A549 (cell line): ENCODE measurements around the gene DAZAP1. TPM values are rescaled to one million over a fixed set of nuclear protein-coding genes. Genes with fewer than 3 reads are reported as not detected.

ENCODE experiments used
- ATAC-seq, 2 experiments: fragments of 200-7000 bp in 1 of 2; fragments of >200 bp in 1 of 2; cut with Nextera tagmentation in 1 of 2; cut with Tn5 transposase in 1 of 2; 3 replicates each; pipeline versions ENCODE4 v1.8.0 to v1.9.1; 2018 to 2020; ENCODE audit warnings: mild to moderate bottlenecking in 1 of 2, moderate library complexity in 1 of 2
- CTCF ChIA-PET: fragments of 300-600 bp; sonication (Branson Sonifier 250); formaldehyde crosslinking; extraction: SDS; loops from one replicate; lab custom pipeline; 2021; ENCODE audit warnings: antibody characterized with exemption, inconsistent platforms; lab: Yijun Ruan, JAX
- POLR2A ChIA-PET: fragments of 350-600 bp; formaldehyde crosslinking; extraction: SDS; loops from one replicate; lab custom pipeline; 2021; ENCODE audit warnings: antibody characterized with exemption, inconsistent platforms; lab: Yijun Ruan, JAX
- DNase-seq, 2 experiments: peaks; one replicate each; pipeline versions ENCODE4 v3.0.0 to v3.0.0-alpha.2; 2011 to 2016; ENCODE audit warnings: low read depth in 1 of 2, low spot score in 1 of 2
- FAIRE-seq: peaks from 2 replicates; lab custom pipeline; 2011; peaks lifted over from hg19 to GRCh38; lab: Jason Lieb, UNC
- H3K27ac ChIP-seq, 2 experiments: fragments of >200 bp; sonication (Bioruptor Twin); formaldehyde crosslinking; 3 replicates each; pipeline ENCODE4 v1.5.1; 2016 to 2017
- H3K4me1 ChIP-seq: fragments of >200 bp; sonication (Bioruptor Twin); formaldehyde crosslinking; 3 replicates; pipeline ENCODE4 v1.6.1; 2016
- H3K4me2 ChIP-seq: fragments of >200 bp; sonication (Bioruptor Twin); formaldehyde crosslinking; 3 replicates; pipeline ENCODE4 v1.6.1; 2016
- H3K4me3 ChIP-seq: fragments of >200 bp; sonication (Bioruptor Twin); formaldehyde crosslinking; 3 replicates; pipeline ENCODE4 v1.5.1; 2016
- H3K9me3 ChIP-seq: fragments of >200 bp; sonication (Bioruptor Twin); formaldehyde crosslinking; 3 replicates; pipeline ENCODE4 v1.6.1; 2016
- BHLHE40 ChIP-seq: IDR thresholded peaks from 2 replicates; pipeline ENCODE4 v1.6.1; 2012; ENCODE audit warnings: low read depth, low read length, inconsistent platforms
- CHD2 ChIP-seq: fragments of 150-350 bp; IDR thresholded peaks from 2 replicates; pipeline ENCODE4 v1.6.1; 2014; ENCODE audit warnings: low read length; ENCODE audit not compliant: partially characterized antibody
- CHD4 ChIP-seq: fragments of 200-600 bp; sonication (generic); IDR thresholded peaks from 2 replicates; pipeline ENCODE4 v1.6.1; 2016; ENCODE audit warnings: antibody characterized with exemption, mild to moderate bottlenecking, borderline replicate concordance
- E2F6 ChIP-seq: IDR thresholded peaks from 2 replicates; pipeline ENCODE4 v1.6.1; 2012; ENCODE audit warnings: low read depth, borderline replicate concordance
- EP300 ChIP-seq, 2 experiments: fragments of >200 bp; sonication (Bioruptor Twin); formaldehyde crosslinking; IDR thresholded peaks; 2 replicates in 1 of 2; 3 replicates in 1 of 2; pipeline ENCODE4 v1.6.1; 2016 to 2017
- ESRRA ChIP-seq: fragments of 150-350 bp; IDR thresholded peaks from 2 replicates; pipeline ENCODE4 v1.6.1; 2014; ENCODE audit warnings: mild to moderate bottlenecking, low read length, borderline replicate concordance
- FOXS1 ChIP-seq: fragments of 250-450 bp; sonication (Bioruptor Pico); IDR thresholded peaks from 2 replicates; pipeline ENCODE4 v1.5.0; 2020; ENCODE audit warnings: mild to moderate bottlenecking, moderate library complexity
- HOXA7 ChIP-seq: fragments of 250-450 bp; sonication (Bioruptor Pico); IDR thresholded peaks from 2 replicates; pipeline ENCODE4 v1.5.0; 2020; ENCODE audit warnings: mild to moderate bottlenecking, moderate library complexity
- HOXB13 ChIP-seq: fragments of 250-450 bp; sonication (Bioruptor Pico); IDR thresholded peaks from 2 replicates; pipeline ENCODE4 v1.5.0; 2020; ENCODE audit warnings: low read depth, mild to moderate bottlenecking, moderate library complexity
- MAX ChIP-seq: IDR thresholded peaks from 2 replicates; pipeline ENCODE4 v1.6.1; 2012
- NR3C1 ChIP-seq: fragments of >200 bp; sonication (Bioruptor Twin); formaldehyde crosslinking; IDR thresholded peaks from 3 replicates; pipeline ENCODE4 v1.6.1; 2017
- POLR2A ChIP-seq: IDR thresholded peaks from 2 replicates; pipeline ENCODE4 v1.6.1; 2012; ENCODE audit warnings: mild to moderate bottlenecking, low read length
- POLR2AphosphoS2 ChIP-seq: conservative IDR thresholded peaks from 2 replicates; pipeline ENCODE4 v1.6.1; 2012; ENCODE audit warnings: low read length, improper control_type of control experiment, inconsistent platforms
- RNF2 ChIP-seq: fragments of 200-600 bp; sonication (generic); IDR thresholded peaks from 2 replicates; pipeline ENCODE4 v1.6.1; 2016; ENCODE audit warnings: low read depth, mild to moderate bottlenecking, antibody characterized with exemption, moderate library complexity, borderline replicate concordance
- TFCP2L1 ChIP-seq: fragments of 250-450 bp; sonication (Bioruptor Pico); IDR thresholded peaks from 2 replicates; pipeline ENCODE4 v1.5.0; 2021; ENCODE audit warnings: mild to moderate bottlenecking
- ZC3H11A ChIP-seq: fragments of 450-650 bp; IDR thresholded peaks from 2 replicates; pipeline ENCODE4 v1.6.1; 2014; ENCODE audit warnings: antibody characterized with exemption, mild to moderate bottlenecking
- ZSCAN20 ChIP-seq: fragments of 250-450 bp; sonication (Bioruptor Pico); IDR thresholded peaks from 2 replicates; pipeline ENCODE4 v1.8.0; 2022; ENCODE audit warnings: mild to moderate bottlenecking, moderate library complexity
- WGBS: methylation state at CpG from one replicate; pipeline ENCODE4 v1.1.6; 2017; ENCODE audit errors: missing lambda C conversion rate; 5-methylcytosine and 5-hydroxymethylcytosine counted together
- polyA plus RNA-seq, 4 experiments: library from polyadenylated mRNA; depleted of rRNA in 3 of 4; stranded (reverse); fragments of >200 nt; fragmentation: RNase III in 1 of 4; extraction: RNeasy Plus Mini Kit Qiagen cat#74134 plus additional on column Dnase treatment in 1 of 4; gene quantifications; 2 replicates in 3 of 4; 3 replicates in 1 of 4; pipeline ENCODE4 v1.2.3, GENCODE V29; 2011 to 2017
- TF ChIP-seq, protein P1 (sequence below): fragments of 450-650 bp; IDR thresholded peaks from 2 replicates; pipeline ENCODE4 v1.6.1; 2014; ENCODE audit warnings: antibody characterized with exemption
- TF ChIP-seq, protein P2 (sequence below): fragments of 250-450 bp; sonication (Bioruptor Pico); IDR thresholded peaks from 2 replicates; pipeline ENCODE4 v1.5.0; 2021; ENCODE audit warnings: mild to moderate bottlenecking, moderate library complexity, borderline replicate concordance
- TF ChIP-seq, protein P3 (sequence below): fragments of >200 bp; sonication (Bioruptor Twin); formaldehyde crosslinking; IDR thresholded peaks from 3 replicates; pipeline ENCODE4 v1.6.1; 2016

DAZAP1 gene
- polyA plus RNA-seq, 2 of the 4 experiments (the other 2 are of a cell fraction), result 58.9 to 86.3 TPM

DNA sequence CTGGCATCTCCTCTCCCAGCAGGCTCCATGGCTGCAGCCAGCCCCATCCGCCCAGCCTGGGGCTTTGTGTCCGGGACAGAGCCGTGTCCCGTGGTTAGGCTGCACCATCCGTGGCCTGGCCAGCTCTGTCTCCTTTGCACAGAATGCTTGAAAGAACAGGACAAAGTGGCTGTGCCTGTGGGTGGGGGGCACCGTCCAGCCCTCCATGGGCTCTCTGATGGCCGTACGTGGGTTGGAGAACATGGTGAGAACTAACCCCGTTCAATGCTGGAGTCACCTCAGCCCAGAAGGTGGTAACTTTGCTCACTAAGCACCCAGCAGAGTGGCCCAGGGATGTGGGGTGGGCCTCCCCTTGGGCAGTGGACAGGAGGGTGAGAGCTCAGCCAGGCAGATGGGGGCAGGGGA lies 33.6 kb downstream of the DAZAP1 start:
- CTCF ChIA-PET, result interaction anchor here (0.7 kb wide), 1 partner anchor 13 kb away, joined by 3 read pairs; no protein-coding TSS in a partner anchor
- ATAC-seq, result no peak
- no peak for FAIRE-seq
- TF ChIP-seq POLR2AphosphoS2 (no peak), MAX (no peak), E2F6 (no peak), ESRRA (no peak), TFCP2L1 (no peak), ZSCAN20 (no peak), HOXB13 (CRISPR knock-in tag) (no peak), POLR2A (no peak), FOXS1 (CRISPR knock-in tag) (no peak), CHD2 (no peak)
- TF ChIP-seq, protein P1, sequence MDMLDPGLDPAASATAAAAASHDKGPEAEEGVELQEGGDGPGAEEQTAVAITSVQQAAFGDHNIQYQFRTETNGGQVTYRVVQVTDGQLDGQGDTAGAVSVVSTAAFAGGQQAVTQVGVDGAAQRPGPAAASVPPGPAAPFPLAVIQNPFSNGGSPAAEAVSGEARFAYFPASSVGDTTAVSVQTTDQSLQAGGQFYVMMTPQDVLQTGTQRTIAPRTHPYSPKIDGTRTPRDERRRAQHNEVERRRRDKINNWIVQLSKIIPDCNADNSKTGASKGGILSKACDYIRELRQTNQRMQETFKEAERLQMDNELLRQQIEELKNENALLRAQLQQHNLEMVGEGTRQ, result no peak
- TF ChIP-seq, protein P2, sequence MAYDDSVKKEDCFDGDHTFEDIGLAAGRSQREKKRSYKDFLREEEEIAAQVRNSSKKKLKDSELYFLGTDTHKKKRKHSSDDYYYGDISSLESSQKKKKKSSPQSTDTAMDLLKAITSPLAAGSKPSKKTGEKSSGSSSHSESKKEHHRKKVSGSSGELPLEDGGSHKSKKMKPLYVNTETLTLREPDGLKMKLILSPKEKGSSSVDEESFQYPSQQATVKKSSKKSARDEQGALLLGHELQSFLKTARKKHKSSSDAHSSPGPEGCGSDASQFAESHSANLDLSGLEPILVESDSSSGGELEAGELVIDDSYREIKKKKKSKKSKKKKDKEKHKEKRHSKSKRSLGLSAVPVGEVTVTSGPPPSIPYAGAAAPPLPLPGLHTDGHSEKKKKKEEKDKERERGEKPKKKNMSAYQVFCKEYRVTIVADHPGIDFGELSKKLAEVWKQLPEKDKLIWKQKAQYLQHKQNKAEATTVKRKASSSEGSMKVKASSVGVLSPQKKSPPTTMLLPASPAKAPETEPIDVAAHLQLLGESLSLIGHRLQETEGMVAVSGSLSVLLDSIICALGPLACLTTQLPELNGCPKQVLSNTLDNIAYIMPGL (CRISPR knock-in tag), result no peak
- WGBS, result 93% methylated on average over 3 of the region's 9 CpGs
- no peak for DNase-seq
- peak overlapping the region; percentile 90 for H3K4me2 ChIP-seq
- no peak overlapping the region for H3K4me3 ChIP-seq
- no peaks in the 10 kb centered on the region for H3K9me3 ChIP-seq
- peaks cover 42% of the 10 kb centered on the region for H3K4me1 ChIP-seq
- H3K27ac ChIP-seq, result peak overlapping the region in 1 of 2 experiments; percentile 99; a peak in 3 of 6 replicates
- POLR2A ChIA-PET, result no interaction called here

DNA sequence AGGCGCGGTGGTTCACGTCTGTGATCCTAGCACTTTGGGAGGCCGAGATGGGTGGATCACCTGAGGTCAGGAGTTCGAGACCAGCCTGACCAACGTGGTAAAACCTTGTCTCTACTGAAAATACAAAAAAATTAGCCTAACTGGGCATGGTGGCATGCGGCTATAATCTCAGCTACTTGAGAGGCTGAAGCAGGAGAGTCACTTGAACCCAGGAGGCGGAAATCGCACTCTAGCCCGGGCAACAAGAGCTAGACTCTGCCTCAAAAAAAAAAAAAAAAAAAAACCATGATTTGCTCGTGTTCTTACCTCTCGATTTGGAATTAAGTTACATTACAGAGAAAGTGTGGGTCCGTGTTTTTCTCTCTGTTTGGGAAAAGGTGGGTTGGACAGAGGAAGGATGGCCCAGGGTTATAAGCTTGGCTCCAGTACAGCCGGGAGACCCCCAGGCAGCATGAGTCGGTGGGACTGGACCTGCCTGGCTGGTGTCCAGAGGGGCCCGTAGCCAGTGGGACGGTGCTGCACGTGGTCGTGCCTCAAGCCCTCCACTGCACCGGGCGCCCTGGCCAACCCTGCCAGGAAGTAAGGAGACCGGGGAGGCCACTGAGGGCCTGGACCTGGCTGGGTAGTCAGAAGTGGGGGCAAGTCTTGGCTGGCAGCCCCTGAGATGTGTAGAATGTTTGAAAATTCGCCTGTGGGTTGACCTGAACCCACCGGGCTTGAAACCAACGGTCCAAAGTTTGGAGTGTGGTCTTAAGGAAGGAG lies 34.5 kb downstream of the DAZAP1 start:
- CTCF ChIA-PET, result interaction anchor here (0.9 to 2.1 kb wide), 2 partner anchors 10 to 162 kb away, joined by 3 to 6 read pairs; no protein-coding TSS in a partner anchor
- ATAC-seq (no peak), DNase-seq (no peak), FAIRE-seq (no peak)
- WGBS, result 87% methylated on average over 18 of the region's 25 CpGs
- POLR2A ChIA-PET, result no interaction called here
- H3K4me3 ChIP-seq, result no peak overlapping the region
- H3K4me1 ChIP-seq, result peaks cover 47% of the 10 kb centered on the region
- no peak for TF ChIP-seq CHD4
- no peak for TF ChIP-seq HOXA7 (CRISPR knock-in tag)
- no peak for TF ChIP-seq EP300 (IDR thresholded peaks at IDR 0.05)
- no peak for TF ChIP-seq HOXB13 (CRISPR knock-in tag)
- no peak for TF ChIP-seq RNF2
- TF ChIP-seq NR3C1, result no peak
- no peak for TF ChIP-seq BHLHE40
- TF ChIP-seq ZC3H11A, result no peak
- no peak for TF ChIP-seq POLR2A
- TF ChIP-seq, protein P3, sequence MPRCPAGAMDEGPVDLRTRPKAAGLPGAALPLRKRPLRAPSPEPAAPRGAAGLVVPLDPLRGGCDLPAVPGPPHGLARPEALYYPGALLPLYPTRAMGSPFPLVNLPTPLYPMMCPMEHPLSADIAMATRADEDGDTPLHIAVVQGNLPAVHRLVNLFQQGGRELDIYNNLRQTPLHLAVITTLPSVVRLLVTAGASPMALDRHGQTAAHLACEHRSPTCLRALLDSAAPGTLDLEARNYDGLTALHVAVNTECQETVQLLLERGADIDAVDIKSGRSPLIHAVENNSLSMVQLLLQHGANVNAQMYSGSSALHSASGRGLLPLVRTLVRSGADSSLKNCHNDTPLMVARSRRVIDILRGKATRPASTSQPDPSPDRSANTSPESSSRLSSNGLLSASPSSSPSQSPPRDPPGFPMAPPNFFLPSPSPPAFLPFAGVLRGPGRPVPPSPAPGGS, result no peak
- no peak overlapping the region for H3K4me2 ChIP-seq
- no peaks in the 10 kb centered on the region for H3K9me3 ChIP-seq
- no peak overlapping the region for H3K27ac ChIP-seq
